GM18502 (cell line): ENCODE measurements around the gene MEPE.

Experiments used
- ATAC-seq: cut with Tn5 transposase; IDR thresholded peaks from one replicate; pipeline ENCODE4 v1.9.1; 2021; ENCODE audit warnings: mild to moderate bottlenecking; ENCODE audit not compliant: unreplicated experiment, poor library complexity

Gene MEPE

GRCh38 chr4:87832669-87833068 is at the start of gene MEPE:
Gene MEPE (plus strand): TSS chr4:87832969. CDS start chr4:87834715, 1,746 bp downstream.
- no peak for ATAC-seq

GRCh38 chr4:87783781-87784180 is 49.0 kb upstream of the MEPE start:
- no peak for ATAC-seq

DNA sequence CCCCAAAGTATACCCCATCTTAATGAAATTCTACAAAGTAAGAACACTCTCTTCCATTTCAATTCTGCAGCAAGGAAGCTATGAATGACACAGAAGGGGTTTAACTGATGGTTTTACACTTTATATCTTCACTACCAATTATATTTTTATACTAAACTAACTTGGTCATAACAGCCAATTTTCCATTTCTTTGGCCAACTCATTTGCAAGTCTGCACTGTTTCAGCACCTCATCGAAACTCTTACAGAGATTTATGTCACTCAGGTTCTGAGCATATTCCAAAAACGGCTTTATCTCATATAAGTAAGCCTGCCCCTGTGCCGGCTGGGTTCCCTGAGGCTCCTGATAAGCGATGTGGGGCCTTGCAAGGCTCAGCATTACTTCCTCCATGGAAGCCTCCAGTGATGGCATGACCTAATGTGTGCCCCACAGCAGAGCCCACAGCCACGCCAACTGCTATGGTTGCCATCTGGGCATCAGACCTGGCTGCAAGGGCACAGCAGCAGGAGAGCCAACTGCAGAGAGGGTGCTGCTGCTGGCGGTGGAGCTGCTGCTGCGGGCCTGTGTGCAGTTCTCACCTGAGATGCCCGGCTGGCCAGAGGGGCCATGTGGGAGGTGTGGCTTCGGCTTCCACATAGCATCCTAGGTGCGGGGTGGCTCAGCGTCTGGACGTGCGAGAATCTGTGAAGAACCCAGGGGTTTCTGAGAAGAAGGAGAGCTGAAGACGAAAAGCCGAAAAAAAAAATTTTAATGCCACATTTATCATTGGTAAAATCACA is 46.8 kb upstream of the MEPE start:
- ATAC-seq = no peak

- no peak for ATAC-seq
Observed at GRCh38 chr4:87799301-87800113, 33.3 kb upstream of the MEPE start, which contains the start of gene IBSP. Gene IBSP (plus strand): TSS chr4:87799554. CDS start chr4:87802362, 2,808 bp downstream.

- ATAC-seq = no peak
Observed at GRCh38 chr4:87802858-87803257, 29.9 kb upstream of the MEPE start.

DNA sequence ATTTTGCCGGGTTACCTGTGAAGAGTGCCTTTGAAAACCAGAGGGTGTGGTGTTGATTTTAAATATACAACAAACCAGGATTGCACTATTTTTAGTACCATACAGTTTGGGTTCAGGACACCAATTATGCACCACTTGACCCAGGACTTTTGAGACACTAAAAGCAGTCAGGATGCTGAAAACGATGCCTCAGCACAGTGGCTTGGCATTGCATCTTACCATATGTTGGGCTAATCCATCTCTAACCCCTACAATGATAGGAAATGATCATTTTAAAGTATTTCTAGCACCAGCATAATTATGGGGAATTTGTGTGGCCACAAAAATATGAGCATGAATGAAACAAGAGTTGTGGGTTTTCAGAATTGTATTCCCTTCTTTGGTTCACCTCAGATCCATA is 29.3 kb upstream of the MEPE start:
- ATAC-seq = no peak

GRCh38 chr4:87804871-87805270 is 27.9 kb upstream of the MEPE start:
- ATAC-seq = no peak

GRCh38 chr4:87805971-87806370 is 26.8 kb upstream of the MEPE start:
- no peak for ATAC-seq

DNA sequence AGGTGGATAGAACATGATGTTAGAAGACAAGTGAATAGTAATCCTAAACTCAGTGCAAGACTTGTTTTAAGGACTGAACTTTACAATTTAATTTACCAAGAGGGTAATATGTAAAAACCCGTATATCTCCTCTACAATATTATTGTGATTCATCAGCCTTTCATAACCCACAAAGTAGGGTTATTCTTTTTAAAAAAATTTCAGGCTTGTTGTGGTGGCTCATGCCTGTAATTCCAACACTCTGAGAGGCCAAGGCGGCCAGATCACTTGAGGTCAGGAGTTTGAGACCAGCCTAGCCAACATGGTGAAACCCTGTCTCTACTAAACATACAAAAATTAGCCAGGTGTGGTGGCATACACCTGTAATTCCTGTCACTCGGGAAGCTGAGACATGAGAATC is 26.2 kb upstream of the MEPE start:
- no peak for ATAC-seq

- no peak for ATAC-seq
Observed at GRCh38 chr4:87807402-87807801, 25.4 kb upstream of the MEPE start.

DNA sequence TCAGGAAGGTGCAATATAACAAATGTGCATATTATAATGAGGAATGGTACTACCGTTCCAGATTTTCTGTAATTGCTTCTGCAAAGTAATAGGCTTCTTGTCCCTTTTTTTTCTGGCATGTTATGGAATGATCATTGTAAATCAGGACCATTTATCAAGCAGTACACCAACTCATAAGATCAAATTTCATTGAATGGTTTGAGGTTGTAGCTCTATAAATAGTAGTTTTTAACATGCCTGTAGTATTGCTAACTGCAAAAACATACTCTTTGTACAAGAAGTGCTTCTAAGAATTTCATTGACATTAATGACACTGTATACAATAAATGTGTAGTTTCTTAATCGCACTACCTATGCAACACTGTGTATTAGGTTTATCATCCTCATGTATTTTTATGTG is 20.8 kb upstream of the MEPE start:
- ATAC-seq = no peak

DNA sequence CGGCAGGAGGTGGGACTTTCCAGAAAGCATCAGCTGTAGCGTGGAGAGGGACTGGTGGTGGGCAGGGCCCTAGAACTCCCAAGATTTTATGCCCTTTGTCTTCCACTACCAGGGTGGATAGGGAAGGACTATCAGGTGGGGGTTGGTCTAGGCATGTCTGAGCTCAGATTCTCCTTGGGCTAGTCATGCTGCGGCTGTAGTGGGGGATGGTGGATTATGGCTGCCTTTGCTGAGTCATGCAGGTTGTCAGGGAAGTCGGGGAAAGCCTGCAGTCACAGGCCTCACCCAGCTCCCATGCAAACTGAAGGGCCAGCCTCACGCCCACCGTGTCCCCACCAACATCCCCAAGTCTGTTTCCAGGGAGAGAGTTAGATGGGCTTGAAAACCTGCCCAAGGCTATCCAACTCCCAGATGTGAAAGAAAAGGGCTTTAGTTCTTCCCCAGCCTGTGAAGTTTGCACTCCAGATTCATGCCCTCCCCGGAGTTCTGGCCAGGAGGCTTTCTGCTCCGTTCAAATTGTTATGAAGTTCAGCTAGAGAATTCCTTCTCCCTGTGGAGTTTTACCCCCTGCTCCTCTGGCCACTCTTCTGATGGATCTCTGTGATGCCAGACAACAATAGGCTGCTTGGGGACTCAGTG is 13.4 kb upstream of the MEPE start:
- ATAC-seq = no peak

DNA sequence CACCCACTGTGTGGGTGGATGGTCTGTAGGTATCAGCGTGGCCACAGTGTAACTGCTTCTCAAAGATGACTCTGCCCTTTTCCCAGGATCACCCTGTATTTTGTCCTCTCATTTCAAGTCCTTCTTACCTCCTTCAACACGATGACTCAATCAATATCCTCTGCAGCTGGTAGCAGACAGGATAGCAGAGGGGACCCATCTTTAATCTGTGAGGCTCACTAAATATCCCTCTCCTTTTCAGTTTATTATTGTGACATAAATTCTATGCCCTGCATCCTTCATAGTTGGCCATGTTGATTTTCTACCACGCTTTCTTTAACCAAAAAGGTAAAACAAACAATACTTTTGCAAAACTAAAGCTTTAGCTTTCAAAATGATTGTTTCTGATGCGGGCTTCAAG is 9.6 kb upstream of the MEPE start:
- ATAC-seq = no peak

DNA sequence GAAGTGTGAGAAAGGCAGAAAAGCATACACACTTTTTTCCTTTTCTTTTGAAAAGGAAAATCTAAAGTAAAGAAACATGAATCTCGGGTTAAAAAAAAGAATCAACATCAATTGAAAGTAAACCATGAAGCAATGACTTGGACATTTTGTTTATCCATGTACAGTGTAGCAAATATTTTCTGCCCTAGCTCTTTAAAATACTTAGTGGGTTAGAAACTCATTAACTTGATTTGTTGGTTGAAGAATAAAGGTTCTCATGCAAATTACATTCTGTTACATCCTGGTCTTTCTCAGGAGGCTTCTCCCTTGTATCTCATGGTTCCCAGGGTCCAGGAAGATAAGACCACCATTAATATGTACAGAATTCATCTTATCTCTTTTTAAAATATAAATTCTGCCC is 9.0 kb upstream of the MEPE start:
- ATAC-seq = no peak

DNA sequence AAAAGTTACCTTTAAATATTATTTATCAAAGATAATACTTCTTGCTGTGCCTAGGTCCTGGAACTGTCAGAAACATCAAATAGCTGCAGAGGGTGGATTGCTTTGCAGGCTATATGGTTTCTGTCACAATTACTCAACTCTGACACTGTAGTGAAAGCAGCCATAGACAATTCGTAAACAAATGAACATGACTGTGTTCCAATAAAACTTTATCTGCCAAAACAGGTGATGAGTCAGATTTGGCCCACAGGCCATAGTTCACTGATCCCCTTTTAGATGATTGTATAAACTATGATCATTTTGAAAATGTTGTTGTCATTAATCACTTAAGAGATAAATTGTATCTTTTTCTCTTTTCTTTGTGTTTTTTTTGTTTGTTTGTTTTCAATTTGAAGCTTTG is 8.4 kb upstream of the MEPE start:
- no peak for ATAC-seq

DNA sequence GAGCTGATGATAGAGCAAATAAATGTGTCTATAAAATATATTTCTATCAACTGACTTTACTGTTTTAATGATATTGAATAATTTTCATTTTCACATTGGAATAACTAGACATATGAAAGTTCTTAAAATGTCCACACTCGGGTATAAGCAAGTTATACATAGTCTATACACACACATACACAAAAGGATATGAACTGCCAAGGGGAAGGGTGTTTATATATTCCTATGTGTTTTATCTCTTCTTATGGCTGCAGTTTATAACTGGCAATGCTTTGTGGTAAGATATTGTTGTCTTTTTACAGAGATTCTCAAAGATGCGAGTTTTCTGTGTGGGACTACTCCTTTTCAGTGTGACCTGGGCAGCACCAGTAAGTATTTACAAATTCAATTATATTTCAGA is 1.6 kb downstream of the MEPE start:
- no peak for ATAC-seq

GRCh38 chr4:87835197-87835596 is 2.4 kb downstream of the MEPE start:
- ATAC-seq = no peak

DNA sequence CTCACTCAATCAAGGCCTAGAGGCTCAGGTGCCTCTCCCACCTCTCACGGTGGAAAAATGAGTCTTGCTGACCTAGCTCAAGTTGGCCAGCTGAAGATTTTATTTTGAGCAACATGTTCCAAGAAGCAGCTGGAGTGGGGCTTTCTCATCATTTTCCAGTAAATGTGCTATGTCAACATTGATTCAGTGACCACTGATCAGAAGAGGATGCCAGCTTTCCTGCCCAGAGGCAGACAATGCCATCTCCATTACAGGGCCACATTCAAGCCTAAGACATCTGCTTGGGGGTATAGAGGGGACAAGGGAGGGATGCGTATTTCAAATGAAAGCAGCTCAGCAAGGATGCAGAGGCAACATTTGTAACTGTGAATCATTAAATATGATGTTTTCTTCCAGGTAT is 3.0 kb downstream of the MEPE start:
- no peak for ATAC-seq

DNA sequence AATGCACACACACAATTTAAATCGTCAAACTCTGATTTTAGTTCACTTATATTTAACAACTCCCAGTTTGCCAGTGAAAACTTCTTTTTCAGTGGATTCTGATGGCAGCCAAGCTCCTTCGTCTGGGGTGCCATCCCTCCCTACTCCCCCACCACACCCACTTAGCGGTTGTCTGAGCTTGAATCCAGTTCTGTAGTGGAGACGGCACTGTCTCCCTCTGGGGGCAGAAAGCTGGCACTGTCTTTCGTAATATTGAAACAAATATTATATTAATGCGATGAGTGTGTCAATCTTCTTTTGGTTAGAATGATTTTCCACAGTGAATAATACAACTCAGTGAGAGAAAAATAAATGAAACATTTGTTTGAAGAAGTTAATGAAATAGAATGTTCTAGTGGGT is 5.4 kb downstream of the MEPE start:
- ATAC-seq = no peak

DNA sequence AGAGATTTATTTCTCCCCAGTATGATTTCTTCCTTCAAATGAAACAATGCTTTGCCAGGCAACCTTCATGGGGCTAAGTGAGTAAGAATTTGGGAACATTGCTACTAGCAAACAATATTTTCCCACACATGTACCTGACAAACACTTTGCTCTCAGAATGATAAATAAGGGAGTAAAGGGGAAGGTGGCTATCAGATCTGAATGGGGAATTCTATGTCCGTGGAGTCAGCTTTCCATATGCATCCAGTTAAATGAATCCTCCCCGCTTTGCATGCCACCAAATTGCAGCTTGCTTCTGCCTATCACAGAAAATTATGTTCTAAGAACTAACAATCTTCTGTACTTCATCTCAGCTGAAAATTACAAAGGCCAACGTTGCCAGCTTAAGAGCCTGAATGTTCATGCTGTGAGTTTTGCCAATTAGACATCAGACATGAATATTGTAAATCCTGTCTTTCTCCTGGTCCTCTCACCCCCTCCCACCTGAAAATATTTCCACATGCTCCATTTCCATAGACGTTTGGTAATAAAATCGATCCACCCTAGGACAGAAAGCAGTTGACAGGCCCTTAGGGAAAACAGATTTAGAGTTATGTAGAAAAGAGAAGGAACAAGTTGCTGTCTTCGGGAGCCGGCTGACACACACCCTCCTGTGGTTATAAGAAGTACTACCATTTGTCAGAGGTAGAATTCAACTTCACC is 6.3 kb downstream of the MEPE start:
- ATAC-seq = peak; percentile 72

- no peak for ATAC-seq
Observed at GRCh38 chr4:87839592-87839946, 6.8 kb downstream of the MEPE start.
